Stimulated activated naive CD4-positive, alpha-beta T cell treated with Interleukin-2 at 50 U/mL for 16 hours (primary cell): Measurements from ENCODE around the gene CLIC3.

Source experiments
- DNase-seq: peaks from one replicate; lab custom pipeline; 2025; lab: John Stamatoyannopoulos, UW

CLIC3 gene

DNA sequence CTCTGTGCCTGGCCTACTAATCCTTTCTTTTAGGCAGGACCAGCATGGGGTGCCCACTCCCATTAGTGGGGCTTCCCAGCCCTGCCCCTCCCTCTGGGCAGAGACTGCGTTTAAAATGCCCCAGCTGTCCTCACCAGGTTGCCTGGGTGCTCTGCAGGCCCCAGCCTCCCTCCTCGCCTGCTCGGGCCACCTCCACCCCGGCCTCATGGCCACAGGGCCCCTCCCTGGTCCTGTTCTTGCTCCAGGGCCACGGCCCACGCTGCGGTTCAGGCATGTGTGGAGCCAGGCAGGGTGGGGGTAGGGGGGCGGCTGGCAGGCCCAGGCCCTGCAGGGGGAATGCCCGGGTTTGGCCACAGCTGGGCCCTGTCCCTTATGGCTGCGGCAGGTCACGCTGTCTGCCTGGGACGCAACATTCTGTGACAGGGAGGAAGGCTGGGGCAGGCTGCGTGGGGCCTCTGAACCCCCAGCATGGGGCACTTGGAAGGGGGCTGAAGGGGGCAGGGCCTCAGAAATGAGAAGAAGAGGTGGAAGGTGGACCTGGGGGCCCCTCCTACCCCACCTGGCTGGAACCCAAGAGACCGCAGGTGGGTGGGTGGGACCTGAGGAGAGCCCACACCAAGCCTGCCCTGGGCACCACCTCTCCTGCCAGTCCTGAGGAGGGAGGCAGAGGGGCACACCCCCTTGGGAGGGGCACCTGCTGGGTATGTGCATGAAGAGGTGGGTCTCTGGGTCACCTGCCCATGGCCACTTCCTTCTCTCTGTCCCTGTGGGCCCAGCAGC, 44.6 kb downstream of the CLIC3 start, which contains the start of gene LCN12:
Gene LCN12 (plus strand): TSS at position 733 of the 780 bp plus-strand sequence. CDS start 55 bp downstream, outside the sequence.
- no peak for DNase-seq

DNA sequence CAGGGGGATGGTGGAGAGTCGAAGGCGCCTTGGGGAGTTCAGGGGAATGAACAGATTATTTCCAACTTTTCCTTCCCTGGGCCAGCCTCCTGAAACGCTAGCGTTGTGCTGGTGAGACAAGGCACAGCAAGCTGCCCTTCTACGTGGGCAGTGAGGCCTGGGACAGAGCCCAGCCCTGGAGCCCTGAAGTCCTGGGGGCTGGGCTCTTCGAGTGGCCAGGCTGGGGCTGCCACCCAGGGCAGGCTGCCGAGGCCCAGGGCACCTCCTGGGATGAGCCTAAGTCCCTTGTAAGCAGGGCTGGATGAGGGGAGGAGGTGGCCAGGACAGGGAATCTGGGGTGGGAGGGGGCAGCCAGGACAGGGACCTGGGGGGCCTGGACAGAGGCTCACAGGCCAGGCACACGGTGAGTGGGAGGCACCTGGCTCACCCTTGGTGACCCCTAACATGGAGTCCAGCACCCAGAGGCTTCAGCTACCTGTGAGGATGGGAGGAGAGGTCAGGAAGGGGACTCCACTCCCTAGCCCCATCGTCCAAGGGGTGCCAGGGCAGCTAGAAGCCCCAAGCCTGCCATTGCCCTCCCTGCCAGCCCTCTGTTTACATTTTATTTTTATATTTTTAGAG, 45.6 kb downstream of the CLIC3 start:
- no peak for DNase-seq

DNA sequence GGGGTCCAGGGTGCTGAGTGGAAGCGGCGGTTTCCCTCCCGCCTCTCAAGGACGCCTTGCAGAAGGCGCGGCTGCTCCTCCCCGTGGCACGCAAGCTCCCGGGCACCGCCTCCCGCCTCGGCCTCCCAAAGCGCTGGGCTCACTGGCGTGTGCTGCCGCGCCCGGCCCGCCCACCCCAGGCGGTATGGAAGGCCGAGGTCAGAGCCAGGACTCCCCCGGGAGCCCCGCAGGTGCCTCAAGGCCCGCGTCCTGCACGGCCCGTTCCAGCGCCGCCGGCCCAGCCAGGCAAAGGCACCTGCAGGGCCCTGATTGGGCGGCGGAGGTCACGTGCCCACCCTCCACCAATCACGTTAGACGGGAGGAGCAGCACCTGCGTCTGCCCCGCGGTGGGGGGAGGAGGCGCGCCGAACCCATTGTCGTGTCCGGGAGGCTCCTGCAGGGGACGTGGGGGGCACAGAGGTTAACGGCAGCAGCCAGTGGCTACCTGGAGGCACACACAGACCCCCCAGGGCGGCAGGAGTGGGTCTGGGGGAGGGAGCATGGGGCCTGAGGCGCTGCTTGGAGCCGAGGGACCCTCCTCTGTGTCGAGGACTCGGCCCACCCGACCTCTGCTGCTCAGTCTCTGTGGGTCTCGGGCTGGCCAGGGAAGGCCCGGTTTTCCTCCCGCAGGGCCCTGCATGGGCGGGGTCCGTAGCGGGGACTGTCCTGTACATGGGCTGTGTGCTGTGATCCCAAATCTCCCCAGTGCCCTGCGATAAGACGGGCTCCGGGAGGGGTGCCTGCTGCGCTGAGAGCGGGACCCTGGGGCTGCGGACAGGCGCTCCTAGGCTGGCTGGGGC, 46.3 kb downstream of the CLIC3 start:
- DNase-seq, result peak; percentile 94

DNA sequence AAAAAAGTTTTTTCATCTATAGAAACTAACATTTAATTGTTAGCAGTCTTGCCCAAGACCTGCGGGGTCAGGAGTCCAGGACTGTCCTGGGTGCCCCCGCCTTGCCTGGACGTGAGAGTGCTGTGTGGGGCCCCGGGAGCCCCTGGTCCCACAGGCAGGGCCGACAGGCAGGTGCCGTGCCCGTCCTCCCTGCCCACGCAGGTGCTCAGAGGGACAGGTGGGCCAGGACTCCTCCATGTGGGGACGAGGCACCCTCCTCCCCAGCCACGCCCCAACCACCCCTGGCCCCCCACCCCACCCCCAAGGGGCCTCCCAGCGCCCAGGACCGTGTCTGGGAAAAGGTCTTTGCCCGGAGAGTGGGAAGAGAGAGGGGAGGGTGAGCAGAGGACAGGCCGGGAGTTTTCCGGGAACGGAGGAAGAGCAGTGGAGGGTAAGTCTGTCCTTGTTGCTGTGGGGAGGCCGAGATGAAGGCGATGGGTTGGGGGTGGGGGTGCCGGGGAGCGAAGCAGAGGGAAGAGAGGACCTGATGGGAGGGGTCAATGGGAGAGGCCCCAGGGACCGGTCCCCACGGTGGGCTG, 47.0 kb downstream of the CLIC3 start:
- DNase-seq, result no peak

DNA sequence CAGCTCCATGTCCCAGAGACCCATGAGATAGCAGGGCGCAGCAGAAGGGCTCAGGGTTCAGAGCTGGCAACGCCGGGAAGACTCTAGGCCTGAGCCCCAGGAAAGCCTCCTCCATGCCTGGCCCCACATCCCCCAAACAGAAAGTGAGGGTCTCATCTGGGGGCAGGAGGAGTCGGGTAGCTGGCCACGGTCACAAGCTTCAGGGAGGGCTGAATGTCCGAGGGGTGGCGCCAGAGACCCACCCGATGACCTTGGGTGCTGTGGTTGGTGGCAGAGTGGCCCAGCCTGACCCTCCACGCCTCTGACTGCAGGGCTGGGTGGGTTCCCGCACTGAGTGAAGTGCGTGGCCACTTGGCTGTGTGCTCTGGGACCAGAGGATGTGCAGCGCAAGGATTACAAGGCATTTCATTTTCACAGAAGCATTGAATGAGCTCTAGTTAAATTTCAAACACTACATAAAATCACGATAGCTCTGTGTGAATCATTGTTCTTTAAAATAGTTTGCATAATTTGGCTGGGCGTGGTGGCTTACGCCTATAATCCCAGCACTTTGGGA, 48.3 kb downstream of the CLIC3 start:
- no peak for DNase-seq

DNA sequence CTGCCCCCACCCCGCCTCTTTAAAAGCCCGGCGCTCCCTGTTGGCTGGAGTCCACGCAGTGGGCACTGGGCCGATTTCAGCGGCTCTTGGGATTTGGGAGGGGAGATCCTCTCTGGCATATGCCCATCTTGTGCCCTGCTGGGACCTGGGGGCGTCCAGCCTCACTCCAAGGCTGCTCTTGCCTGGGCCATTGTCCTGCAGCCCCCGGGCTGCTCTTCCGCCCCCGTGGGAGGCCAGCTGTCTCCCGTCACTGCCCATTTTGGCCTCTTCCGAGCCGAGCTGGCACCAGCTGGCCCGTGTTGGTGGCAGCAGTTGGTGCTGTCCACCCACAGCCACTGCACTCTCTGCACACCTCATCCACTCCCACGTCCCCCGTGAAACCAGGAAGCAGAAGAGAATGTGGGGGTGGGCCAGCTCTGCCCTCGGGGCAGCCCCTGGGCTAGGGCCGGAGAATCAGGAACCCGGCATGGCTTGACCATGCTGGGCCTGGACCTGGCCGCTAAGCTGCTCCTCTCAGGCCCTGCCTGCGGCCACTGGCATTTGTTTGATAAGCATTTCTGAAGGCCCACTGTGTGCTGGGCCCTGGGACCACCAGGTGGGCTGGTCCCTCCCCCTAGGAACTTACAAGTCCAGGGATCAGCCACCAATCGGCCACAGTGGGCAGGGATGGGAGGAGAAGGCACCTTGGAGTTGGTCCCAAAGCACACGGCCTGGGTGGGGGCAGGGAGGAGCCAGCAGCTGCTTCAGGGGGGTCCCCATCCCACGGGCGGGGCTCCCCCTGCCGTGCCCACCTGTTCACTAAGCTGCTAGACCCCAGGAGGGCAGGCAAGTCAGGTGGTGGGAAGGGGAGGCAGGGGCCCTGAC, 49.1 kb downstream of the CLIC3 start:
- DNase-seq, result no peak

DNA sequence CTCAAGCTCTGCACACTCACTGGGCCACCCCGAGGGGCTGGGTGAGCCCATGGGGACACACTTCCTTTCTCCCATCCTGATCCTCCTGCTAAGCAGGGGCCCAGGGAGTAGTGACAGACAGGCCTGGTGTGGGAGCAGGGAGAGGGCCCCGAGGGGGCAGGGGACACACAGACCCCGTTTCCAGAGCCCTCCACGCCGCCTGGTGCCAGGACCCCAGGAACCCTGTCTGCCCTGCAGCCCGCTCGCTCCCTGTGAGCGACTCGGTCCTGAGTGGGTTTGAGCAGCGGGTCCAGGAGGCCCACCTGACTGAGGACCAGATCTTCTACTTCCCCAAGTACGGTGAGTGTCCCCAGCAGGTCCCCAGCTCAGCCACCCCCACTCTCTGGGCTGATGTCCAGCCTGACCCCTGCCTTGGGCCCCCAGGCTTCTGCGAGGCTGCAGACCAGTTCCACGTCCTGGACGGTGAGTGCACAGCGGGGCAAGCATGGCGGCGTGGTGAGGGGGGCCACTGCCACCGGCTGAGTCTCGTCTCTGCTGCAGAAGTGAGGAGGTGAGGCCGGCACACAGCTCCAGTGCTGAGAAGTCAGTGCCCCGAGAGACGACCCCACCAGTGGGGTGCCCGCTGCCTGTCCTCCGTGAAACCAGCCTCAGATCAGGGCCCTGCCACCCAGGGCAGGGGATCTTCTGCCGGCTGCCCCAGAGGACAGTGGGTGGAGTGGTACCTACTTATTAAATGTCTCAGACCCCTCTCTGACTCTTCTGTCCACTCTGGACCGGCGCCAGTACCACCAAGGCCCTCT, 49.9 kb downstream of the CLIC3 start:
- DNase-seq, result no peak

DNA sequence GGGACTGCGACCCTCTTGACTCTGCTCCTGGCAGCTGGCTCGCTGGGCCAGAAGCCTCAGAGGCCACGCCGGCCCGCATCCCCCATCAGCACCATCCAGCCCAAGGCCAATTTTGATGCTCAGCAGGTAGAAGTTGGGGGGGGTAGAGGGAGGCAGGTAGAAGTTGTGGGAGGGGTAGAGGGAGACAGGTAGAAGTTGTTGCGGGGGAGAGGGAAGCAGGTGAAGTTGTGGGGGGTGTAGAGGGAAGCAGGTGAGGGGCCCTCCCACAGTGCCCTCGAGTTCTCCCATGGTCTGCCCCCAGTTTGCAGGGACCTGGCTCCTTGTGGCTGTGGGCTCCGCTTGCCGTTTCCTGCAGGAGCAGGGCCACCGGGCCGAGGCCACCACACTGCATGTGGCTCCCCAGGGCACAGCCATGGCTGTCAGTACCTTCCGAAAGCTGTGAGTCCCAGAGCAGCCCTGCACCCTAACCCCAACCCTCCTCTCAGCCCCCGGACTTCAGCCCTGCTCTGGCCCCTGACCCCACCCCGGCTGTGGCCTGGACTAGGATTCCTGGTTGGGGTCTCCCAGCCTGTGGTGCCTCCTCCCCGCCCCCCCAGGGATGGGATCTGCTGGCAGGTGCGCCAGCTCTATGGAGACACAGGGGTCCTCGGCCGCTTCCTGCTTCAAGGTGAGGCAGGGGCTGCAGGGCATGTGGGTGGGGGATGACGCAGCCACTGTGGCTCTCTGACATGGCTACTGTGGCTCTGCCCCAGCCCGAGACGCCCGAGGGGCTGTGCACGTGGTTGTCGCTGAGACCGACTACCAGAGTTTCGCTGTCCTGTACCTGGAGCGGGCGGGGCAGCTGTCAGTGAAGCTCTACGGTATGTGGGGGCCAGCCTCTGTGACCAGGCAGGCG, 50.8 kb downstream of the CLIC3 start:
- DNase-seq, result no peak
